Measurements from ENCODE around the gene PLPPR3.

PLPPR3 gene

GRCh38 chr19:792306-792885 lies 29.4 kb downstream of the PLPPR3 start:
- Histone ChIP-seq H3K4me2 (ENCODE audit: low read depth, low read length, poor library complexity, severe bottlenecking) (no peak overlapping the region), H2AFZ (ENCODE audit: low read depth, low read length, severe bottlenecking) (no peak overlapping the region), H3K27ac (ENCODE audit: low read depth, low read length) (no peak overlapping the region), H3K4me3 (ENCODE audit: insufficient read depth, low read length, poor library complexity, severe bottlenecking) (no peak overlapping the region), H3K27me3 (ENCODE audit: low read length) (no peaks in the 10 kb centered on the region), H3F3A (ENCODE audit: insufficient read depth) (no peaks in the 10 kb centered on the region), H3K9ac (ENCODE audit: low read length) (no peak overlapping the region), H4K20me1 (ENCODE audit: low read depth, low read length) (no peaks in the 10 kb centered on the region), H3K36me3 (ENCODE audit: low read length) (no peaks in the 10 kb centered on the region), H3K9me2 (replicated peaks; ENCODE audit: insufficient read depth, low read length) (no peaks in the 10 kb centered on the region), H3K79me2 (ENCODE audit: insufficient read depth, low read length) (no peaks in the 10 kb centered on the region), H3K9me3 (ENCODE audit: insufficient read depth, low read length) (no peaks in the 10 kb centered on the region)
- TF ChIP-seq, protein P1, sequence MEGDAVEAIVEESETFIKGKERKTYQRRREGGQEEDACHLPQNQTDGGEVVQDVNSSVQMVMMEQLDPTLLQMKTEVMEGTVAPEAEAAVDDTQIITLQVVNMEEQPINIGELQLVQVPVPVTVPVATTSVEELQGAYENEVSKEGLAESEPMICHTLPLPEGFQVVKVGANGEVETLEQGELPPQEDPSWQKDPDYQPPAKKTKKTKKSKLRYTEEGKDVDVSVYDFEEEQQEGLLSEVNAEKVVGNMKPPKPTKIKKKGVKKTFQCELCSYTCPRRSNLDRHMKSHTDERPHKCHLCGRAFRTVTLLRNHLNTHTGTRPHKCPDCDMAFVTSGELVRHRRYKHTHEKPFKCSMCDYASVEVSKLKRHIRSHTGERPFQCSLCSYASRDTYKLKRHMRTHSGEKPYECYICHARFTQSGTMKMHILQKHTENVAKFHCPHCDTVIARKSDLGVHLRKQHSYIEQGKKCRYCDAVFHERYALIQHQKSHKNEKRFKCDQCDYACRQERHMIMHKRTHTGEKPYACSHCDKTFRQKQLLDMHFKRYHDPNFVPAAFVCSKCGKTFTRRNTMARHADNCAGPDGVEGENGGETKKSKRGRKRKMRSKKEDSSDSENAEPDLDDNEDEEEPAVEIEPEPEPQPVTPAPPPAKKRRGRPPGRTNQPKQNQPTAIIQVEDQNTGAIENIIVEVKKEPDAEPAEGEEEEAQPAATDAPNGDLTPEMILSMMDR (IDR thresholded peaks at IDR 0.05; ENCODE audit: insufficient read depth, low read length, poor library complexity, severe bottlenecking), result no peak
- TF ChIP-seq EZH2phosphoT487 (conservative IDR thresholded peaks at IDR 0.05; ENCODE audit: low read length), result no peak

DNA sequence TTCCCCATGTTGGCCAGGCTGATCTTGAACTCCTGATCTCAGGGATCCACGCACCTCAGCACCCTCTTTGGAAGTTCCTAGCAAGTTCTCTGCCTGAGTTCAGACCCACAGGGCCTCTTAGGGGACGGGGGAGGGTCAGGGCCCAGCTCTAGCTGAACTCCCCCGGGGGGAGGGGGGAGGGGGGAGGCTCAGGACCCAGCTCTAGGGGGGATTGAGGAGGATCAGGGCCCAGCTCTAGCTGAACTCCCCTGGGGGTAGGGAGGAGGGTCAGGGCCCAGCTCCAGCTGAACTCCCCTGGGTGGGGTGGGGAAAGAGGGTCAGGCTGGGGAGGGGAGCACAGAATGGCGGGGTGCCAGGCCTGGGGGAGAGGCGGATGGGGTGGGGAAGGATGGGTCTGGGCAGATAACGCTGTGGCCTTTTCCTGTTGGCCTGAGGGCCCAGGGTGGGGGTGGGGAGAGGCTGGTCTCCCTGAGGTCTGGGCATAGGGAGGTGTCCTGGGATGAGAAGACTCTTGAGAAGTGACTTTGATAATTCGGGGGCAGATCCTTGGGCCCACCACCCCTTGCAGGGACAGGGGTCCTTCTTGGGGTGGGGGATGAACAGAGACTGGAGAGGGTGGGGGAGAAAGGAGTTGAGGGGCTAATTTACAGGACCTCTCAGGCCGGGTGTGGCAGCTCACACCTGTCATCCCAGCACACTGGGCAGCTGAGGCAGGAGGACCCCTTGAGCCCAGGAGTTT lies 30.0 kb downstream of the PLPPR3 start:
- Histone ChIP-seq H2AFZ (ENCODE audit: low read depth, low read length, severe bottlenecking) (no peak overlapping the region), H3F3A (ENCODE audit: insufficient read depth) (no peaks in the 10 kb centered on the region), H3K4me2 (ENCODE audit: low read depth, low read length, poor library complexity, severe bottlenecking) (no peak overlapping the region), H3K27ac (ENCODE audit: low read depth, low read length) (no peak overlapping the region), H3K27me3 (ENCODE audit: low read length) (no peaks in the 10 kb centered on the region), H3K9me3 (ENCODE audit: insufficient read depth, low read length) (no peaks in the 10 kb centered on the region), H3K79me2 (ENCODE audit: insufficient read depth, low read length) (no peaks in the 10 kb centered on the region), H3K9me2 (replicated peaks; ENCODE audit: insufficient read depth, low read length) (no peaks in the 10 kb centered on the region), H4K20me1 (ENCODE audit: low read depth, low read length) (no peaks in the 10 kb centered on the region), H3K4me3 (ENCODE audit: insufficient read depth, low read length, poor library complexity, severe bottlenecking) (no peak overlapping the region), H3K36me3 (ENCODE audit: low read length) (no peaks in the 10 kb centered on the region), H3K9ac (ENCODE audit: low read length) (no peak overlapping the region)
- no peak for TF ChIP-seq EZH2phosphoT487 (conservative IDR thresholded peaks at IDR 0.05; ENCODE audit: low read length)
- TF ChIP-seq, protein P1 (IDR thresholded peaks at IDR 0.05; ENCODE audit: insufficient read depth, low read length, poor library complexity, severe bottlenecking), result no peak

DNA sequence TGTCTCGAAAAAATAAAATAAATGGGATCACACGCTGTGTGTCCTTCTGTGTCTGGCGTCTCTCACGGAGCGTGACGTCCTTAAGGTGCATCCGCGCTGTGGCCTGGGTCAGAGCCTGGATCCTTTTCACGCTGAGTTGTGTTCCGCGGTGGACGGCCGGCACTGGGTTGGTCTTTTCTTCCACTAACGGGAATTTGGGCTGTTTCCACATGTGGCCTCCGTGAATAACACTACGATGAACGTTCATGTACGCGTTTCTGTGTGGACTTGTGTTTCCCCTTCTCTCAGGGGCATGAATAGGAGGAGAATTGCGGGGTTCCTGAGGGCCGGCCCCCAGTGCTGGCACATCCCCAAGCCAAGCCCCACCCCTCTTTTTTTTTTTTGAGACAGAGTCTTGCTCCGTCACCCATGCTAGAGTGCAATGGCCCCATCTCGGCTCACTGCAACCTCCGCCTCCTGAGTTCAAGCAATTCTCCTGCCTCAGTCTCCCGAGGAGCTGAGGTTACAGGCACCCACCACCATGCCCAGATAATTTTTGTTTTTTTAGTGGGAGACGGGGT lies 30.7 kb downstream of the PLPPR3 start:
- Histone ChIP-seq H3K9me2 (replicated peaks; ENCODE audit: insufficient read depth, low read length) (no peaks in the 10 kb centered on the region), H3K9me3 (ENCODE audit: insufficient read depth, low read length) (no peaks in the 10 kb centered on the region), H3K9ac (ENCODE audit: low read length) (no peak overlapping the region), H3K36me3 (ENCODE audit: low read length) (no peaks in the 10 kb centered on the region), H3K4me2 (ENCODE audit: low read depth, low read length, poor library complexity, severe bottlenecking) (no peak overlapping the region), H3K79me2 (ENCODE audit: insufficient read depth, low read length) (no peaks in the 10 kb centered on the region), H3K27me3 (ENCODE audit: low read length) (no peaks in the 10 kb centered on the region), H4K20me1 (ENCODE audit: low read depth, low read length) (no peaks in the 10 kb centered on the region), H3K4me3 (ENCODE audit: insufficient read depth, low read length, poor library complexity, severe bottlenecking) (no peak overlapping the region), H3K27ac (ENCODE audit: low read depth, low read length) (no peak overlapping the region), H3F3A (ENCODE audit: insufficient read depth) (no peaks in the 10 kb centered on the region), H2AFZ (ENCODE audit: low read depth, low read length, severe bottlenecking) (no peak overlapping the region)
- TF ChIP-seq, protein P1 (IDR thresholded peaks at IDR 0.05; ENCODE audit: insufficient read depth, low read length, poor library complexity, severe bottlenecking), result no peak
- no peak for TF ChIP-seq EZH2phosphoT487 (conservative IDR thresholded peaks at IDR 0.05; ENCODE audit: low read length)

All from SU-DHL-6 (cell line).